ENCODE data around the gene PSMB3. TPM values are rescaled to one million over a fixed set of nuclear protein-coding genes. Genes with fewer than 3 reads are reported as not detected.

Gene PSMB3
- total and polyA plus RNA-seq, 9 of the 15 experiments (the other 6 are each of a cell fraction or from before 2014, with no cell fraction given) = 460 to 2,775 (median 574) TPM

DNA sequence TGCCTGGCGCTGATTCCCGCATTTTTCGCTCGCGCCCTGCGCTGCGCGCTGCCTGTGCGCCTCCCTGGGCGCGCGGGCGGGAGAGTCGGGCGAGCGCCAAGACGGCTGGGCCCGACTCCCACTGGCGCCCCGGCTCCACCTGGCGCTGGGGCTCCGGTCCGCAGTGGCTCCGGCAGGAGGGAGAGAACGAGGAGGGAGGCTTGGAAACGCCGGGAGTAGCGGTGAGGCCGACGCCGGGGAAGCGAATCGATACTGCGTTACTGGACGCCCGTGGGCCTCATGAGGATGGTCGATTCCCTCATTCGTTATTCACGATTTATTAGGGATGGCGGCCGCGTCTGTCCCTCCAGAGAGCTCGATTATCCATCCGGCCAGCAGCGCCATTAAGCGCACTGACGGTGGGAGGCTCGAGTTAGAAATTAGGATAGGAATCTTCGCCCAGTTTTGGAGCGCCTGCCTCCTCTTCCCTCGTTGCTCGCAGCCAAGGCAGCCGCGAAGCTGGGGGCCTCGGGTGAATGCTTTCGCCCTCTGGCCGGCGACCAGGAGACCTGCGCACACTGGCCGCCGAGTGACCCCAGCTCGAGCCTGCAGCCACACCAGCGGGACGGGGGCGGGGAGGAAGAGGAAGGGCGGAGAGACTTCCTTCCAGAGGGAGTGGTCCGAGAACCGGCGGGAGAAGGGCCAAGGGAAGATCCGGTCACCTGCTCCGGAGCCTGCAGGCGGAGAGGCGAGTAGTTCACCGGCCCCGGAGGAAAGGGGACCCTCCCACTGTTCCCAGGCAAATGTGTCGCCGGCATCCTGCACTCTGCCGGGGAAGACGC lies 3.1 kb upstream of the PSMB3 start (continued):
- no peak for TF ChIP-seq E4F1 (CRISPR knock-in tag; IDR thresholded peaks at IDR 0.05; ENCODE audit: borderline replicate concordance)
- peak; percentile 69 for TF ChIP-seq BHLHE40 (IDR thresholded peaks at IDR 0.05; ENCODE audit: low read length)
- 0 out of 2 replicates have a peak, but pooled peaks have one; percentile 11 for TF ChIP-seq ZSCAN29 (IDR thresholded peaks at IDR 0.05)
- TF ChIP-seq, protein P1, sequence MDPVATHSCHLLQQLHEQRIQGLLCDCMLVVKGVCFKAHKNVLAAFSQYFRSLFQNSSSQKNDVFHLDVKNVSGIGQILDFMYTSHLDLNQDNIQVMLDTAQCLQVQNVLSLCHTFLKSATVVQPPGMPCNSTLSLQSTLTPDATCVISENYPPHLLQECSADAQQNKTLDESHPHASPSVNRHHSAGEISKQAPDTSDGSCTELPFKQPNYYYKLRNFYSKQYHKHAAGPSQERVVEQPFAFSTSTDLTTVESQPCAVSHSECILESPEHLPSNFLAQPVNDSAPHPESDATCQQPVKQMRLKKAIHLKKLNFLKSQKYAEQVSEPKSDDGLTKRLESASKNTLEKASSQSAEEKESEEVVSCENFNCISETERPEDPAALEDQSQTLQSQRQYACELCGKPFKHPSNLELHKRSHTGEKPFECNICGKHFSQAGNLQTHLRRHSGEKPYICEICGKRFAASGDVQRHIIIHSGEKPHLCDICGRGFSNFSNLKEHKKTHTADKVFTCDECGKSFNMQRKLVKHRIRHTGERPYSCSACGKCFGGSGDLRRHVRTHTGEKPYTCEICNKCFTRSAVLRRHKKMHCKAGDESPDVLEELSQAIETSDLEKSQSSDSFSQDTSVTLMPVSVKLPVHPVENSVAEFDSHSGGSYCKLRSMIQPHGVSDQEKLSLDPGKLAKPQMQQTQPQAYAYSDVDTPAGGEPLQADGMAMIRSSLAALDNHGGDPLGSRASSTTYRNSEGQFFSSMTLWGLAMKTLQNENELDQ (CRISPR knock-in tag; IDR thresholded peaks at IDR 0.05; ENCODE audit: borderline replicate concordance) = no peak
- no peak for TF ChIP-seq MIER1 (IDR thresholded peaks at IDR 0.05; ENCODE audit: low read depth)
- TF ChIP-seq, protein P2, sequence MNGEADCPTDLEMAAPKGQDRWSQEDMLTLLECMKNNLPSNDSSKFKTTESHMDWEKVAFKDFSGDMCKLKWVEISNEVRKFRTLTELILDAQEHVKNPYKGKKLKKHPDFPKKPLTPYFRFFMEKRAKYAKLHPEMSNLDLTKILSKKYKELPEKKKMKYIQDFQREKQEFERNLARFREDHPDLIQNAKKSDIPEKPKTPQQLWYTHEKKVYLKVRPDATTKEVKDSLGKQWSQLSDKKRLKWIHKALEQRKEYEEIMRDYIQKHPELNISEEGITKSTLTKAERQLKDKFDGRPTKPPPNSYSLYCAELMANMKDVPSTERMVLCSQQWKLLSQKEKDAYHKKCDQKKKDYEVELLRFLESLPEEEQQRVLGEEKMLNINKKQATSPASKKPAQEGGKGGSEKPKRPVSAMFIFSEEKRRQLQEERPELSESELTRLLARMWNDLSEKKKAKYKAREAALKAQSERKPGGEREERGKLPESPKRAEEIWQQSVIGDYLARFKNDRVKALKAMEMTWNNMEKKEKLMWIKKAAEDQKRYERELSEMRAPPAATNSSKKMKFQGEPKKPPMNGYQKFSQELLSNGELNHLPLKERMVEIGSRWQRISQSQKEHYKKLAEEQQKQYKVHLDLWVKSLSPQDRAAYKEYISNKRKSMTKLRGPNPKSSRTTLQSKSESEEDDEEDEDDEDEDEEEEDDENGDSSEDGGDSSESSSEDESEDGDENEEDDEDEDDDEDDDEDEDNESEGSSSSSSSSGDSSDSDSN (IDR thresholded peaks at IDR 0.05; ENCODE audit: borderline replicate concordance in 1 of 2, low read depth in 2 of 2, low read length in 2 of 2) = peak; percentile 80 to 91
- TF ChIP-seq GABPA (tag; conservative IDR thresholded peaks at IDR 0.05; ENCODE audit: low read depth) = peak; percentile 82
- no peak for TF ChIP-seq GATA2 (CRISPR knock-in tag; IDR thresholded peaks at IDR 0.05)
- no peak for TF ChIP-seq ZNF263 (CRISPR knock-in tag; IDR thresholded peaks at IDR 0.05; ENCODE audit: borderline replicate concordance)
- TF ChIP-seq ZFP1 (CRISPR knock-in tag; IDR thresholded peaks at IDR 0.05) = no peak
- TF ChIP-seq ZNF253 (CRISPR knock-in tag; conservative IDR thresholded peaks at IDR 0.05) = no peak
- TF ChIP-seq ZNF609 (CRISPR knock-in tag; IDR thresholded peaks at IDR 0.05; ENCODE audit: borderline replicate concordance) = no peak
- TF ChIP-seq NCOA1 (IDR thresholded peaks at IDR 0.05; ENCODE audit: low read depth) = no peak; the same call in 1 of the 2 replicates
- no peak for TF ChIP-seq RFX1 (IDR thresholded peaks at IDR 0.05)
- TF ChIP-seq ZNF77 (CRISPR knock-in tag; IDR thresholded peaks at IDR 0.05) = no peak

Data from K562 (cell line).